ENCODE data around the gene KBTBD4.
"Not testable (repeated sequence)": the region's sequence is repeated elsewhere in the genome, so short reads cannot be mapped to it uniquely, and the experiment has no call there.

The KBTBD4 gene

GRCh38 chr11:47573321-47573720 lies 5.4 kb downstream of the KBTBD4 start:
- Mint-ChIP-seq H3K4me3 (no peak overlapping the region), H3K27me3 (no peaks in the 10 kb centered on the region), H3K36me3 (peaks cover 31% of the 10 kb centered on the region), H3K9me3 (no peaks in the 10 kb centered on the region), H3K27ac (no peak overlapping the region), H3K4me1 (peaks cover 20% of the 10 kb centered on the region)
- no peak for ATAC-seq

GRCh38 chr11:47572715-47573255 lies 6.0 kb downstream of the KBTBD4 start:
- ATAC-seq: no peak
- Mint-ChIP-seq H3K27ac (no peak overlapping the region), H3K36me3 (peaks cover 31% of the 10 kb centered on the region), H3K9me3 (no peaks in the 10 kb centered on the region), H3K4me1 (peaks cover 16% of the 10 kb centered on the region), H3K4me3 (no peak overlapping the region), H3K27me3 (no peaks in the 10 kb centered on the region)

- Mint-ChIP-seq H3K36me3 (peaks cover 31% of the 10 kb centered on the region), H3K27me3 (no peaks in the 10 kb centered on the region)
Measured at GRCh38 chr11:47571895-47572294, 6.9 kb downstream of the KBTBD4 start.

GRCh38 chr11:47571357-47571729 lies 7.4 kb downstream of the KBTBD4 start:
- H3K27me3 Mint-ChIP-seq: no peaks in the 10 kb centered on the region
- peak overlapping the region; percentile 11 for H3K27ac Mint-ChIP-seq
- H3K9me3 Mint-ChIP-seq: no peaks in the 10 kb centered on the region
- H3K4me3 Mint-ChIP-seq: no peak overlapping the region
- peaks cover 9% of the 10 kb centered on the region for H3K4me1 Mint-ChIP-seq
- H3K36me3 Mint-ChIP-seq: peaks cover 30% of the 10 kb centered on the region
- no peak for ATAC-seq

More at GRCh38 chr11:47571895-47572294, 6.9 kb downstream of the KBTBD4 start:
- Mint-ChIP-seq H3K9me3 (no peaks in the 10 kb centered on the region), H3K4me1 (peaks cover 7% of the 10 kb centered on the region), H3K4me3 (no peak overlapping the region), H3K27ac (no peak overlapping the region)
- ATAC-seq: no peak

- peak overlapping the region; percentile 11 for H3K27ac Mint-ChIP-seq
Measured at GRCh38 chr11:47570651-47571356, 8.0 kb downstream of the KBTBD4 start.

GRCh38 chr11:47569646-47570045 lies 9.1 kb downstream of the KBTBD4 start:
- Mint-ChIP-seq H3K9me3 (no peaks in the 10 kb centered on the region), H3K27me3 (no peaks in the 10 kb centered on the region), H3K4me1 (peaks cover 16% of the 10 kb centered on the region), H3K27ac (no peak overlapping the region), H3K36me3 (peaks cover 21% of the 10 kb centered on the region), H3K4me3 (no peak overlapping the region)
- no peak for ATAC-seq

More at GRCh38 chr11:47570651-47571356, 8.0 kb downstream of the KBTBD4 start:
- Mint-ChIP-seq H3K4me1 (peaks cover 10% of the 10 kb centered on the region), H3K4me3 (no peak overlapping the region), H3K36me3 (peaks cover 25% of the 10 kb centered on the region), H3K9me3 (no peaks in the 10 kb centered on the region), H3K27me3 (no peaks in the 10 kb centered on the region)
- no peak for ATAC-seq

- Mint-ChIP-seq H3K36me3 (peaks cover 2% of the 10 kb centered on the region), H3K4me3 (peak overlapping the region; percentile 86), H3K9me3 (no peaks in the 10 kb centered on the region), H3K4me1 (peaks cover 18% of the 10 kb centered on the region), H3K27ac (peak overlapping the region; percentile 93), H3K27me3 (no peaks in the 10 kb centered on the region)
- no peak for ATAC-seq
Measured at GRCh38 chr11:47566149-47566698, 12.5 kb downstream of the KBTBD4 start.

GRCh38 chr11:47565340-47566148 lies 13.2 kb downstream of the KBTBD4 start, which contains the start of gene PTPMT1:
Gene PTPMT1, plus strand, starts transcription at chr11:47565599. Its CDS starts 24 bp downstream, at chr11:47565623.
- peak within 1 kb of the TSS; percentile 86 for H3K4me3 Mint-ChIP-seq
- peak; percentile 95 for ATAC-seq
- no peaks in the 10 kb centered on the region for H3K9me3 Mint-ChIP-seq
- no peaks in the 10 kb centered on the region for H3K36me3 Mint-ChIP-seq
- peak within 1 kb of the TSS; percentile 93 for H3K27ac Mint-ChIP-seq
- H3K27me3 Mint-ChIP-seq: no peaks in the 10 kb centered on the region
- H3K4me1 Mint-ChIP-seq: peaks cover 18% of the 10 kb centered on the region

GRCh38 chr11:47564933-47565339 lies 13.8 kb downstream of the KBTBD4 start:
- ATAC-seq: no peak
- H3K4me1 Mint-ChIP-seq: peaks cover 18% of the 10 kb centered on the region
- H3K4me3 Mint-ChIP-seq: peak overlapping the region; percentile 86
- H3K27me3 Mint-ChIP-seq: no peaks in the 10 kb centered on the region
- H3K36me3 Mint-ChIP-seq: no peaks in the 10 kb centered on the region
- no peaks in the 10 kb centered on the region for H3K9me3 Mint-ChIP-seq
- H3K27ac Mint-ChIP-seq: peak overlapping the region; percentile 93

- not testable (repeated sequence) for H3K9me3 Mint-ChIP-seq, H3K36me3 Mint-ChIP-seq, H3K27me3 Mint-ChIP-seq, ATAC-seq
- Mint-ChIP-seq H3K4me1 (peaks cover 18% of the 10 kb centered on the region), H3K27ac (peak overlapping the region; percentile 93), H3K4me3 (peak overlapping the region; percentile 38)
Measured at GRCh38 chr11:47564366-47564765, 14.4 kb downstream of the KBTBD4 start.

GRCh38 chr11:47562393-47562792 lies 16.4 kb downstream of the KBTBD4 start:
- H3K27ac Mint-ChIP-seq, ATAC-seq, H3K9me3 Mint-ChIP-seq, H3K4me3 Mint-ChIP-seq, H3K27me3 Mint-ChIP-seq, H3K36me3 Mint-ChIP-seq: not testable (repeated sequence)
- H3K4me1 Mint-ChIP-seq: peaks cover 18% of the 10 kb centered on the region

GRCh38 chr11:47560426-47560825 lies 18.3 kb downstream of the KBTBD4 start:
- Mint-ChIP-seq H3K36me3 (peaks cover 2% of the 10 kb centered on the region), H3K4me3 (no peak overlapping the region), H3K27ac (no peak overlapping the region)

GRCh38 chr11:47558695-47559094 lies 20.1 kb downstream of the KBTBD4 start:
- no peaks in the 10 kb centered on the region for H3K9me3 Mint-ChIP-seq
- no peak overlapping the region for H3K27ac Mint-ChIP-seq
- H3K36me3 Mint-ChIP-seq: peaks cover 5% of the 10 kb centered on the region
- peaks cover under 1% of the 10 kb centered on the region for H3K4me1 Mint-ChIP-seq
- H3K4me3 Mint-ChIP-seq: no peak overlapping the region
- ATAC-seq: no peak
- no peaks in the 10 kb centered on the region for H3K27me3 Mint-ChIP-seq

More at GRCh38 chr11:47560426-47560825, 18.3 kb downstream of the KBTBD4 start:
- no peaks in the 10 kb centered on the region for H3K27me3 Mint-ChIP-seq
- no peak for ATAC-seq
- peaks cover 9% of the 10 kb centered on the region for H3K4me1 Mint-ChIP-seq
- no peaks in the 10 kb centered on the region for H3K9me3 Mint-ChIP-seq

GRCh38 chr11:47557004-47557403 lies 21.8 kb downstream of the KBTBD4 start:
- Mint-ChIP-seq H3K36me3 (peaks cover 11% of the 10 kb centered on the region), H3K4me1 (peaks cover 13% of the 10 kb centered on the region)
- H3K9me3 Mint-ChIP-seq, H3K27me3 Mint-ChIP-seq, ATAC-seq, H3K4me3 Mint-ChIP-seq, H3K27ac Mint-ChIP-seq: not testable (repeated sequence)

- no peaks in the 10 kb centered on the region for H3K27me3 Mint-ChIP-seq
- H3K27ac Mint-ChIP-seq: peak overlapping the region; percentile 100
- H3K36me3 Mint-ChIP-seq: peaks cover 18% of the 10 kb centered on the region
- ATAC-seq: peak; percentile 50
- peaks cover 39% of the 10 kb centered on the region for H3K4me1 Mint-ChIP-seq
- H3K4me3 Mint-ChIP-seq: peak overlapping the region; percentile 99
- H3K9me3 Mint-ChIP-seq: no peaks in the 10 kb centered on the region
Measured at GRCh38 chr11:47553406-47553743, 25.4 kb downstream of the KBTBD4 start.

Measured in stimulated activated memory B cell treated with anti-CD40 and anti-IgM and Interleukin-4, amounts not matched to agents 10 μg/mL and 1 μg/mL and 100 μg/mL, for 72 hours (primary cell).